Measurements from ENCODE around the gene GADL1.

GADL1 gene

GRCh38 chr3:30724863-30725262 is 169.6 kb downstream of the GADL1 start:
- no peak for TF ChIP-seq ZNF274 (IDR thresholded peaks at IDR 0.05; ENCODE audit: low read depth, low read length)
- no peak overlapping the region for H3K4me3 ChIP-seq (ENCODE audit: low read length)

GRCh38 chr3:30723211-30723610 is 171.2 kb downstream of the GADL1 start:
- no peak overlapping the region for H3K4me3 ChIP-seq (ENCODE audit: low read length)
- no peak for TF ChIP-seq ZNF274 (IDR thresholded peaks at IDR 0.05; ENCODE audit: low read depth, low read length)

GRCh38 chr3:30721314-30721634 is 173.2 kb downstream of the GADL1 start:
- no peak for TF ChIP-seq ZNF274 (IDR thresholded peaks at IDR 0.05; ENCODE audit: low read depth, low read length)
- no peak overlapping the region for H3K4me3 ChIP-seq (ENCODE audit: low read length)

GRCh38 chr3:30720586-30721313 is 173.7 kb downstream of the GADL1 start:
- TF ChIP-seq ZNF274 (IDR thresholded peaks at IDR 0.05; ENCODE audit: low read depth, low read length): no peak
- no peak overlapping the region for H3K4me3 ChIP-seq (ENCODE audit: low read length)

- no peak for TF ChIP-seq ZNF274 (IDR thresholded peaks at IDR 0.05; ENCODE audit: low read depth, low read length)
- no peak overlapping the region for H3K4me3 ChIP-seq (ENCODE audit: low read length)
Measured at GRCh38 chr3:30719536-30719935, 174.9 kb downstream of the GADL1 start.

- TF ChIP-seq ZNF274 (IDR thresholded peaks at IDR 0.05; ENCODE audit: low read depth, low read length): no peak
Measured at GRCh38 chr3:30713885-30714503, 180.5 kb downstream of the GADL1 start.

GRCh38 chr3:30712991-30713390 is 181.5 kb downstream of the GADL1 start:
- no peak overlapping the region for H3K4me3 ChIP-seq (ENCODE audit: low read length)
- no peak for TF ChIP-seq ZNF274 (IDR thresholded peaks at IDR 0.05; ENCODE audit: low read depth, low read length)

More at GRCh38 chr3:30713885-30714503, 180.5 kb downstream of the GADL1 start:
- no peak overlapping the region for H3K4me3 ChIP-seq (ENCODE audit: low read length)

GRCh38 chr3:30711867-30712266 is 182.6 kb downstream of the GADL1 start:
- no peak overlapping the region for H3K4me3 ChIP-seq (ENCODE audit: low read length)
- TF ChIP-seq ZNF274 (IDR thresholded peaks at IDR 0.05; ENCODE audit: low read depth, low read length): no peak

- H3K4me3 ChIP-seq (ENCODE audit: low read length): no peak overlapping the region
- no peak for TF ChIP-seq ZNF274 (IDR thresholded peaks at IDR 0.05; ENCODE audit: low read depth, low read length)
Measured at GRCh38 chr3:30711151-30711550, 183.3 kb downstream of the GADL1 start.

- no peak overlapping the region for H3K4me3 ChIP-seq (ENCODE audit: low read length)
- TF ChIP-seq ZNF274 (IDR thresholded peaks at IDR 0.05; ENCODE audit: low read depth, low read length): no peak
Measured at GRCh38 chr3:30710017-30710416, 184.4 kb downstream of the GADL1 start.

GRCh38 chr3:30708472-30708871 is 186.0 kb downstream of the GADL1 start:
- H3K4me3 ChIP-seq (ENCODE audit: low read length): no peak overlapping the region
- no peak for TF ChIP-seq ZNF274 (IDR thresholded peaks at IDR 0.05; ENCODE audit: low read depth, low read length)

GRCh38 chr3:30707825-30708224 is 186.6 kb downstream of the GADL1 start:
- no peak for TF ChIP-seq ZNF274 (IDR thresholded peaks at IDR 0.05; ENCODE audit: low read depth, low read length)
- no peak overlapping the region for H3K4me3 ChIP-seq (ENCODE audit: low read length)

GRCh38 chr3:30704931-30705890 is 189.2 kb downstream of the GADL1 start:
- H3K4me3 ChIP-seq (ENCODE audit: low read length): no peak overlapping the region
- no peak for TF ChIP-seq ZNF274 (IDR thresholded peaks at IDR 0.05; ENCODE audit: low read depth, low read length)

- no peak for TF ChIP-seq ZNF274 (IDR thresholded peaks at IDR 0.05; ENCODE audit: low read depth, low read length)
- H3K4me3 ChIP-seq (ENCODE audit: low read length): no peak overlapping the region
Measured at GRCh38 chr3:30702828-30703397, 191.5 kb downstream of the GADL1 start.

Measured in GM08714 (cell line).